Measurements from ENCODE around the gene CDSN.

- TF ChIP-seq CTCF (IDR thresholded peaks at IDR 0.05; ENCODE audit: insufficient read depth, low read length) (no peak), GABPA (IDR thresholded peaks at IDR 0.05; ENCODE audit: low read depth) (no peak), SPI1 (IDR thresholded peaks at IDR 0.05; ENCODE audit: borderline replicate concordance, low read depth) (no peak), REST (IDR thresholded peaks at IDR 0.05; ENCODE audit: insufficient replicate concordance, low read depth) (no peak), POLR2AphosphoS5 (IDR thresholded peaks at IDR 0.05; ENCODE audit: low read depth) (no peak)
Measured at GRCh38 chr6:31112478-31112877, 7.8 kb downstream of the CDSN start, which contains the start of gene C6orf15.
